HuH-7.5 (cell line): ENCODE measurements around the gene UBE3D.
A peak's percentile ranks its signal among the peaks of the same experiment; 100 is the strongest.

Experiments
- DNase-seq: peaks from one replicate; pipeline ENCODE4 v3.0.0; 2011; ENCODE audit warnings: low spot score

Gene UBE3D

GRCh38 chr6:83065511-83066192 lies at the start of gene UBE3D:
TSS of gene UBE3D (minus strand) at chr6:83065841. CDS start at chr6:83065718, 123 bp downstream.
- DNase-seq = peak; percentile 75

GRCh38 chr6:83114164-83114563 lies 48.5 kb upstream of the UBE3D start:
- no peak for DNase-seq

GRCh38 chr6:83113258-83113657 lies 47.6 kb upstream of the UBE3D start:
- DNase-seq = no peak

- DNase-seq = no peak
These were observed 42.7 kb upstream of the UBE3D start for GRCh38 chr6:83108378-83108777.

- DNase-seq = no peak
These were observed 32.9 kb upstream of the UBE3D start for GRCh38 chr6:83098589-83098988.

- DNase-seq = no peak
These were observed 32.0 kb upstream of the UBE3D start for GRCh38 chr6:83097675-83098074.

- no peak for DNase-seq
These were observed 31.6 kb upstream of the UBE3D start for GRCh38 chr6:83097204-83097603.

- no peak for DNase-seq
These were observed 31.1 kb upstream of the UBE3D start for GRCh38 chr6:83096791-83097190.

GRCh38 chr6:83092756-83093399 lies 27.2 kb upstream of the UBE3D start:
- no peak for DNase-seq

- DNase-seq = no peak
These were observed 21.1 kb upstream of the UBE3D start for GRCh38 chr6:83086751-83087150.

GRCh38 chr6:83083476-83083875 lies 17.8 kb upstream of the UBE3D start:
- DNase-seq = no peak

- DNase-seq = no peak
These were observed 8.0 kb upstream of the UBE3D start for GRCh38 chr6:83073615-83074014.

GRCh38 chr6:83072726-83073125 lies 7.1 kb upstream of the UBE3D start:
- no peak for DNase-seq

GRCh38 chr6:83071707-83072106 lies 6.1 kb upstream of the UBE3D start:
- no peak for DNase-seq

- no peak for DNase-seq
These were observed 5.4 kb upstream of the UBE3D start for GRCh38 chr6:83071023-83071422.

- DNase-seq = no peak
These were observed 4.0 kb upstream of the UBE3D start for GRCh38 chr6:83069633-83070032.

GRCh38 chr6:83068616-83069015 lies 3.0 kb upstream of the UBE3D start:
- DNase-seq = no peak

GRCh38 chr6:83067448-83068439 lies 2.1 kb upstream of the UBE3D start, which contains the start of gene DOP1A:
TSS of gene DOP1A (plus strand) at chr6:83067671. CDS start at chr6:83096978, 29,307 bp downstream.
- DNase-seq = peak; percentile 83

- no peak for DNase-seq
These were observed 3.4 kb downstream of the UBE3D start for GRCh38 chr6:83062225-83062624.

- no peak for DNase-seq
These were observed 4.5 kb downstream of the UBE3D start for GRCh38 chr6:83061190-83061589.

GRCh38 chr6:83057705-83058321 lies 7.8 kb downstream of the UBE3D start:
- DNase-seq = peak; percentile 29

GRCh38 chr6:83055366-83055964 lies 10.2 kb downstream of the UBE3D start:
- peak; percentile 39 for DNase-seq
